Astrocyte of the cerebellum (primary cell): ENCODE measurements around the gene CDYL2.

Experiments
- DNase-seq: peaks from one replicate; pipeline ENCODE4 v3.0.0-alpha.2; 2011; ENCODE audit warnings: low read depth
- H3K4me3 ChIP-seq: 2 replicates; pipeline ENCODE4 v1.5.1; 2011; ENCODE audit warnings: mild to moderate bottlenecking, low read depth, low read length, moderate library complexity
- in situ Hi-C: cut with HindIII; loops from 2 replicates; pipeline ENCODE4 v1.10.0; 2017; ENCODE audit warnings: low sequenced_read_pairs
- TF ChIP-seq, protein P1 (sequence below): IDR thresholded peaks from 2 replicates; pipeline ENCODE4 v1.5.1; 2012; ENCODE audit warnings: low read length, low read depth, moderate library complexity, mild to moderate bottlenecking; ENCODE audit errors: missing control alignments

Gene CDYL2

GRCh38 chr16:80804056-80804525, 307 bp downstream of the CDYL2 start:
- peak overlapping the region; percentile 63 for H3K4me3 ChIP-seq
- TF ChIP-seq, protein P1, sequence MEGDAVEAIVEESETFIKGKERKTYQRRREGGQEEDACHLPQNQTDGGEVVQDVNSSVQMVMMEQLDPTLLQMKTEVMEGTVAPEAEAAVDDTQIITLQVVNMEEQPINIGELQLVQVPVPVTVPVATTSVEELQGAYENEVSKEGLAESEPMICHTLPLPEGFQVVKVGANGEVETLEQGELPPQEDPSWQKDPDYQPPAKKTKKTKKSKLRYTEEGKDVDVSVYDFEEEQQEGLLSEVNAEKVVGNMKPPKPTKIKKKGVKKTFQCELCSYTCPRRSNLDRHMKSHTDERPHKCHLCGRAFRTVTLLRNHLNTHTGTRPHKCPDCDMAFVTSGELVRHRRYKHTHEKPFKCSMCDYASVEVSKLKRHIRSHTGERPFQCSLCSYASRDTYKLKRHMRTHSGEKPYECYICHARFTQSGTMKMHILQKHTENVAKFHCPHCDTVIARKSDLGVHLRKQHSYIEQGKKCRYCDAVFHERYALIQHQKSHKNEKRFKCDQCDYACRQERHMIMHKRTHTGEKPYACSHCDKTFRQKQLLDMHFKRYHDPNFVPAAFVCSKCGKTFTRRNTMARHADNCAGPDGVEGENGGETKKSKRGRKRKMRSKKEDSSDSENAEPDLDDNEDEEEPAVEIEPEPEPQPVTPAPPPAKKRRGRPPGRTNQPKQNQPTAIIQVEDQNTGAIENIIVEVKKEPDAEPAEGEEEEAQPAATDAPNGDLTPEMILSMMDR: no peak
- in situ Hi-C loops: no loop called here
- peak; percentile 12 for DNase-seq

GRCh38 chr16:80803339-80804055, 901 bp downstream of the CDYL2 start:
- peak overlapping the region; percentile 63 for H3K4me3 ChIP-seq
- no peak for DNase-seq
- TF ChIP-seq, protein P1: peak; percentile 72
- in situ Hi-C loops: no loop called here

DNA sequence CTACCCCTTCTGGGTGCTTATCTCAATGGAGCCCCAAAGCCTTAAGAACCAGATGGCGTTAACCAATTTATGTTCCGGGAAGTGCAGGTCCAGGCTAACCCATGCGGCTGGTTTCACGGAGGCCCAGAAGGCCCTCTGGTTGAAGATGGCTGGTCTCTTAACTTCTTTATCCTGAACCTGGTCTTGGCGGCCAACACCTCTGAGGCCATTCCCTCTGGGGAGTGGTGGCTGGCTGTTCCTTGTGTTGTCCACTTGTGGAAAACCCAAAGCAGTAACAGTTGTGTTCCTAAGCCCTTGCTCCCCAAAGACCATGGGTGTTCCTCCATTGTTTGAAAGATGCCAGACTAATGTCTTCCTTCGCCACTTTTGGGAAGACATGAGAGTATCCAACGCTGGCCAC, 1.5 kb downstream of the CDYL2 start:
- in situ Hi-C loops: no loop called here
- peak overlapping the region; percentile 63 for H3K4me3 ChIP-seq
- no peak for DNase-seq
- TF ChIP-seq, protein P1: no peak

DNA sequence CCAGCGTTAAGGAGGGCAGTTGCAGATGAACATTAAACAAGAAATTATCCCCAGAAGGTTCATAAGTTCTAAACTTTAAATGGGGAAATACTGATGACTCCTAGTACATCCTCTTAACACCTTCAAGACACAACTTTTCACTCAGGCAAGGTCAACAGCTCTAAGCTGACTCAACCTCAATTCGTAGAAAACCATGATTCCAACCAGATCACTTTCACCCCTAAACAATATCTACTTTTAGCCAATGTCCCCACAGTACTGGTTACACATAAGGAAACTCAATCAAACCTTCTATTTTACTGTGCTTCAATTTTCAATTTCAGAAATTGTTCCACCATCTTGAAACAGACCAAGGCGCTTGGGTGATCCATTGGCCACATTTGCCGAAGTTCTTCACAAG, 2.3 kb downstream of the CDYL2 start:
- DNase-seq: no peak
- TF ChIP-seq, protein P1: no peak
- no peak overlapping the region for H3K4me3 ChIP-seq
- in situ Hi-C loops: no loop called here

GRCh38 chr16:80794071-80794470, 10.3 kb downstream of the CDYL2 start:
- DNase-seq: no peak
- in situ Hi-C loops: no loop called here
- TF ChIP-seq, protein P1: no peak
- H3K4me3 ChIP-seq: no peak overlapping the region

DNA sequence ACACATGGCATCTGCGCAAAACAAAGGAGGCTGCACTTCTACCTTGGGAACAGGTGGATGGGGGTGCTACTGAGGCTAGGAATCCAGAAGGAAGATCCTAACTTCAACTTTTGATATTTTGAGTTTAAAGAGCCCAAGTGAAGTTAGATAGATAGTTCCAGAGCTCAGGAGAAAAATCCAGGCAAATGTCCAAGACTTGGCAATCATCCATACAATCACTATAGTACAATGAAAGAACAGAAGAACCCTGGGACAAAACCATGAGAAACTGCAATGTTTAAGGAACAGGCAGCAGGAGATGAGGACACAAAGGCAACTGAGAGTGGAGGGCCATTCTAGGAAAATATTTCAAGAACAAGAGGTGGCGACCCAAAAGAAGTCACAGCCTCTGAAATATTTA, 12.4 kb downstream of the CDYL2 start:
- TF ChIP-seq, protein P1: no peak
- peak; percentile 5 for DNase-seq
- H3K4me3 ChIP-seq: no peak overlapping the region
- in situ Hi-C loops: no loop called here
